CD4-positive, alpha-beta T cell (primary cell): Measurements from ENCODE around the gene PDS5A. TPM values are rescaled to one million over a fixed set of nuclear protein-coding genes. Genes with fewer than 3 reads are reported as not detected.

Source experiments
- ATAC-seq: fragments of 200-7000 bp; cut with Tn5 transposase; one replicate; pipeline ENCODE4 v1.10.0; 2022; ENCODE audit warnings: mild to moderate bottlenecking; ENCODE audit not compliant: poor library complexity
- CTCF ChIA-PET: fragments of 350-600 bp; sonication (Branson Sonifier 250); formaldehyde crosslinking; loops from one replicate; lab custom pipeline; 2021; ENCODE audit warnings: antibody characterized with exemption, inconsistent platforms; lab: Charles Lee
- POLR2A ChIA-PET: fragments of 350-600 bp; sonication (Branson Sonifier 250); formaldehyde crosslinking; loops from one replicate; lab custom pipeline; 2021; ENCODE audit warnings: antibody characterized with exemption, inconsistent platforms; lab: Charles Lee
- DNase-seq, 14 experiments: peaks; one replicate each; pipeline ENCODE4 v3.0.0-alpha.2; 2013 to 2020; ENCODE audit warnings: mixed read lengths in 2 of 14
- H3K27ac ChIP-seq, 2 donors: one replicate each; pipeline versions ENCODE4 v1.5.1 to v1.7.0; 2013; ENCODE audit warnings: low read length in 2 of 2, low read depth in 1 of 2, mild to moderate bottlenecking in 1 of 2
- H3K27me3 ChIP-seq, 2 experiments: 1 replicate in 1 of 2; 2 replicates in 1 of 2; pipeline versions ENCODE4 v1.6.1 to v1.7.0; 2013; ENCODE audit warnings: low read length in 2 of 2, control low read depth in 1 of 2, mild to moderate bottlenecking in 1 of 2, moderate library complexity in 1 of 2; ENCODE audit not compliant: insufficient read depth in 2 of 2, control insufficient read depth in 1 of 2
- H3K36me3 ChIP-seq: one replicate; pipeline ENCODE4 v1.6.1; 2013; ENCODE audit warnings: low read length, control low read depth; ENCODE audit not compliant: insufficient read depth
- H3K4me1 ChIP-seq: one replicate; pipeline ENCODE4 v1.6.1; 2013; ENCODE audit warnings: low read length, control low read depth; ENCODE audit not compliant: insufficient read depth
- H3K4me3 ChIP-seq: one replicate; pipeline ENCODE4 v1.5.1; 2013; ENCODE audit warnings: mild to moderate bottlenecking, low read length, moderate library complexity
- H3K9me3 ChIP-seq, 2 experiments: 1 replicate in 1 of 2; 2 replicates in 1 of 2; pipeline versions ENCODE4 v1.6.1 to v1.7.0; 2013; ENCODE audit warnings: low read length in 2 of 2, mild to moderate bottlenecking in 2 of 2, control low read depth in 1 of 2, moderate library complexity in 1 of 2; ENCODE audit not compliant: control insufficient read depth in 1 of 2, insufficient read depth in 1 of 2
- H3K27ac Mint-ChIP-seq: one replicate; pipeline ENCODE4 v1.8.0; 2020; ENCODE audit warnings: mixed read lengths
- H3K27me3 Mint-ChIP-seq: one replicate; pipeline ENCODE4 v1.8.0; 2021; ENCODE audit warnings: mixed read lengths
- H3K36me3 Mint-ChIP-seq: one replicate; pipeline ENCODE4 v1.8.0; 2021; ENCODE audit warnings: low read depth, mixed read lengths
- H3K4me1 Mint-ChIP-seq: one replicate; pipeline ENCODE4 v1.8.0; 2021; ENCODE audit warnings: low read depth, mixed read lengths
- H3K4me3 Mint-ChIP-seq: one replicate; pipeline ENCODE4 v1.8.0; 2020; ENCODE audit warnings: mild to moderate bottlenecking, mixed read lengths
- H3K9me3 Mint-ChIP-seq: one replicate; pipeline ENCODE4 v1.8.0; 2020; ENCODE audit warnings: mixed read lengths
- CTCF ChIP-seq: fragments of 200-600 bp; IDR thresholded peaks from one replicate; pipeline ENCODE4 v1.8.0; 2022; ENCODE audit warnings: antibody characterized with exemption, mild to moderate bottlenecking
- intact Hi-C, 2 experiments: fragments of 100-400 bp; cut with DNase I in 1 of 2; cut with micrococcal nuclease in 1 of 2; formaldehyde crosslinking; loops; one replicate each; pipeline versions ENCODE4 v1.15.1 to v1.9.0; 2023 to 2025; cut with DNase I, micrococcal nuclease
- total RNA-seq, 174 experiments: library from RNA in 2 of 174; stranded (reverse) in 2 of 174; gene quantifications; one replicate each; pipeline ENCODE4 v1.2.3 and lab custom pipeline; 2021 to 2026

The PDS5A gene
- total RNA-seq, 2 experiments from 2014 or later = 80.0 to 80.6 TPM

- no peaks in the 10 kb centered on the region for H3K9me3 ChIP-seq
- TF ChIP-seq CTCF = no peak
- no peak overlapping the region for H3K27ac Mint-ChIP-seq
- no peak overlapping the region for H3K27ac ChIP-seq
- no peaks in the 10 kb centered on the region for H3K4me1 Mint-ChIP-seq
- H3K27me3 ChIP-seq = no peaks in the 10 kb centered on the region
- intact Hi-C loops = no loop called here
- H3K4me3 Mint-ChIP-seq = no peak overlapping the region
- DNase-seq (no peak), ATAC-seq (no peak)
- H3K4me3 ChIP-seq = no peak overlapping the region
- no peaks in the 10 kb centered on the region for H3K9me3 Mint-ChIP-seq
- peaks cover 89% of the 10 kb centered on the region for H3K36me3 Mint-ChIP-seq
- H3K36me3 ChIP-seq = peaks cover 77% of the 10 kb centered on the region
- H3K4me1 ChIP-seq = no peaks in the 10 kb centered on the region
- no peaks in the 10 kb centered on the region for H3K27me3 Mint-ChIP-seq
- POLR2A ChIA-PET = interaction anchor here (0.6 kb wide), 1 partner anchor 52 kb away, joined by 3 read pairs; no protein-coding TSS in a partner anchor
- CTCF ChIA-PET = no interaction called here
Observed at GRCh38 chr4:39888541-39888940, 89.2 kb downstream of the PDS5A start.

GRCh38 chr4:39883646-39884045 lies 94.1 kb downstream of the PDS5A start:
- Histone ChIP-seq H3K4me1 (no peaks in the 10 kb centered on the region), H3K9me3 (no peaks in the 10 kb centered on the region), H3K4me3 (no peak overlapping the region), H3K27me3 (no peaks in the 10 kb centered on the region), H3K36me3 (peaks cover 64% of the 10 kb centered on the region), H3K27ac (no peak overlapping the region)
- DNase-seq = no peak
- H3K36me3 Mint-ChIP-seq = peaks cover 93% of the 10 kb centered on the region
- no peak for TF ChIP-seq CTCF
- peaks cover 5% of the 10 kb centered on the region for H3K4me1 Mint-ChIP-seq
- intact Hi-C loops = no loop called here
- no peak overlapping the region for H3K27ac Mint-ChIP-seq
- no peaks in the 10 kb centered on the region for H3K9me3 Mint-ChIP-seq
- ChIA-PET POLR2A (no interaction called here), CTCF (no interaction called here)
- H3K27me3 Mint-ChIP-seq = no peaks in the 10 kb centered on the region
- ATAC-seq = no peak
- H3K4me3 Mint-ChIP-seq = no peak overlapping the region

- no peak overlapping the region for H3K4me3 ChIP-seq
- peaks cover 62% of the 10 kb centered on the region for H3K36me3 ChIP-seq
- no peak overlapping the region for H3K4me3 Mint-ChIP-seq
- intact Hi-C loops = no loop called here
- no peak overlapping the region for H3K27ac ChIP-seq
- no peaks in the 10 kb centered on the region for H3K9me3 ChIP-seq
- H3K9me3 Mint-ChIP-seq = no peaks in the 10 kb centered on the region
- DNase-seq (no peak), ATAC-seq (no peak)
- CTCF ChIA-PET = no interaction called here
- no peaks in the 10 kb centered on the region for H3K4me1 ChIP-seq
- H3K36me3 Mint-ChIP-seq = peaks cover 88% of the 10 kb centered on the region
- no peak overlapping the region for H3K27ac Mint-ChIP-seq
- POLR2A ChIA-PET = no interaction called here
- TF ChIP-seq CTCF = no peak
- H3K27me3 ChIP-seq = no peaks in the 10 kb centered on the region
- peaks cover 5% of the 10 kb centered on the region for H3K4me1 Mint-ChIP-seq
- no peaks in the 10 kb centered on the region for H3K27me3 Mint-ChIP-seq
Observed at GRCh38 chr4:39881789-39882188, 95.9 kb downstream of the PDS5A start.
